WTC11 (cell line): ENCODE data around the gene NRDC.

ENCODE experiments used
- ETV6 ChIP-seq: sonication (generic); formaldehyde crosslinking; IDR thresholded peaks from 2 replicates; pipeline ENCODE4 v1.8.1; 2022; ENCODE audit warnings: mild to moderate bottlenecking, missing genetic modification reagents
- MYBL2 ChIP-seq: sonication (generic); formaldehyde crosslinking; IDR thresholded peaks from 2 replicates; pipeline ENCODE4 v1.8.1; 2023; ENCODE audit warnings: mild to moderate bottlenecking, moderate library complexity, missing genetic modification reagents
- PRRX2 ChIP-seq: fragments of 250-450 bp; sonication (Bioruptor Pico); IDR thresholded peaks from 2 replicates; pipeline ENCODE4 v1.8.0; 2021; ENCODE audit warnings: mild to moderate bottlenecking
- SP1 ChIP-seq: sonication (generic); formaldehyde crosslinking; conservative IDR thresholded peaks from 2 replicates; pipeline ENCODE4 v1.8.1; 2022; ENCODE audit warnings: missing genetic modification reagents
- TF ChIP-seq, protein P1 (sequence below): fragments of 200-600 bp; IDR thresholded peaks from 2 replicates; pipeline ENCODE4 v1.8.0; 2022; ENCODE audit warnings: antibody characterized with exemption
- TF ChIP-seq, protein P2 (sequence below): sonication (generic); formaldehyde crosslinking; IDR thresholded peaks from 2 replicates; pipeline ENCODE4 v1.8.0; 2023; ENCODE audit warnings: missing genetic modification reagents, mild to moderate bottlenecking, borderline replicate concordance

DNA sequence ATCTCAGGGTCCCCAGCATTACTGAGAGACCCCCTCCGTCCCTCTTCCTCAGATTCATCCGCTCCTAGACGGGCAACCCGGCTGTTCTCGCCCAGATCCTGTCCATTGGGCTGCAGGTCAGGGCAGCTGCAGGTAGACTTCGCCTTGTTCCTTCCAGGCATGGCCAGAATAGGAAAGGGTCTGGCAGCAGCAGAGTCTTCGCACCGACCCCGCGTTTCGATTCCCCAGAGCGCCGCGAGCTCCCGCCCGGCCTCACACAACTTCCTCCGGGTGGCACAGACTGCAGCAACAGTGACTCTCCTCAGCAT lies 265 bp downstream of the NRDC start:
- TF ChIP-seq, protein P1, sequence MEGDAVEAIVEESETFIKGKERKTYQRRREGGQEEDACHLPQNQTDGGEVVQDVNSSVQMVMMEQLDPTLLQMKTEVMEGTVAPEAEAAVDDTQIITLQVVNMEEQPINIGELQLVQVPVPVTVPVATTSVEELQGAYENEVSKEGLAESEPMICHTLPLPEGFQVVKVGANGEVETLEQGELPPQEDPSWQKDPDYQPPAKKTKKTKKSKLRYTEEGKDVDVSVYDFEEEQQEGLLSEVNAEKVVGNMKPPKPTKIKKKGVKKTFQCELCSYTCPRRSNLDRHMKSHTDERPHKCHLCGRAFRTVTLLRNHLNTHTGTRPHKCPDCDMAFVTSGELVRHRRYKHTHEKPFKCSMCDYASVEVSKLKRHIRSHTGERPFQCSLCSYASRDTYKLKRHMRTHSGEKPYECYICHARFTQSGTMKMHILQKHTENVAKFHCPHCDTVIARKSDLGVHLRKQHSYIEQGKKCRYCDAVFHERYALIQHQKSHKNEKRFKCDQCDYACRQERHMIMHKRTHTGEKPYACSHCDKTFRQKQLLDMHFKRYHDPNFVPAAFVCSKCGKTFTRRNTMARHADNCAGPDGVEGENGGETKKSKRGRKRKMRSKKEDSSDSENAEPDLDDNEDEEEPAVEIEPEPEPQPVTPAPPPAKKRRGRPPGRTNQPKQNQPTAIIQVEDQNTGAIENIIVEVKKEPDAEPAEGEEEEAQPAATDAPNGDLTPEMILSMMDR, result no peak
- no peak for TF ChIP-seq SP1
- no peak for TF ChIP-seq MYBL2 (CRISPR knock-in tag)
- no peak for TF ChIP-seq PRRX2 (CRISPR knock-in tag)
- TF ChIP-seq ETV6 (CRISPR knock-in tag), result no peak
- TF ChIP-seq, protein P2, sequence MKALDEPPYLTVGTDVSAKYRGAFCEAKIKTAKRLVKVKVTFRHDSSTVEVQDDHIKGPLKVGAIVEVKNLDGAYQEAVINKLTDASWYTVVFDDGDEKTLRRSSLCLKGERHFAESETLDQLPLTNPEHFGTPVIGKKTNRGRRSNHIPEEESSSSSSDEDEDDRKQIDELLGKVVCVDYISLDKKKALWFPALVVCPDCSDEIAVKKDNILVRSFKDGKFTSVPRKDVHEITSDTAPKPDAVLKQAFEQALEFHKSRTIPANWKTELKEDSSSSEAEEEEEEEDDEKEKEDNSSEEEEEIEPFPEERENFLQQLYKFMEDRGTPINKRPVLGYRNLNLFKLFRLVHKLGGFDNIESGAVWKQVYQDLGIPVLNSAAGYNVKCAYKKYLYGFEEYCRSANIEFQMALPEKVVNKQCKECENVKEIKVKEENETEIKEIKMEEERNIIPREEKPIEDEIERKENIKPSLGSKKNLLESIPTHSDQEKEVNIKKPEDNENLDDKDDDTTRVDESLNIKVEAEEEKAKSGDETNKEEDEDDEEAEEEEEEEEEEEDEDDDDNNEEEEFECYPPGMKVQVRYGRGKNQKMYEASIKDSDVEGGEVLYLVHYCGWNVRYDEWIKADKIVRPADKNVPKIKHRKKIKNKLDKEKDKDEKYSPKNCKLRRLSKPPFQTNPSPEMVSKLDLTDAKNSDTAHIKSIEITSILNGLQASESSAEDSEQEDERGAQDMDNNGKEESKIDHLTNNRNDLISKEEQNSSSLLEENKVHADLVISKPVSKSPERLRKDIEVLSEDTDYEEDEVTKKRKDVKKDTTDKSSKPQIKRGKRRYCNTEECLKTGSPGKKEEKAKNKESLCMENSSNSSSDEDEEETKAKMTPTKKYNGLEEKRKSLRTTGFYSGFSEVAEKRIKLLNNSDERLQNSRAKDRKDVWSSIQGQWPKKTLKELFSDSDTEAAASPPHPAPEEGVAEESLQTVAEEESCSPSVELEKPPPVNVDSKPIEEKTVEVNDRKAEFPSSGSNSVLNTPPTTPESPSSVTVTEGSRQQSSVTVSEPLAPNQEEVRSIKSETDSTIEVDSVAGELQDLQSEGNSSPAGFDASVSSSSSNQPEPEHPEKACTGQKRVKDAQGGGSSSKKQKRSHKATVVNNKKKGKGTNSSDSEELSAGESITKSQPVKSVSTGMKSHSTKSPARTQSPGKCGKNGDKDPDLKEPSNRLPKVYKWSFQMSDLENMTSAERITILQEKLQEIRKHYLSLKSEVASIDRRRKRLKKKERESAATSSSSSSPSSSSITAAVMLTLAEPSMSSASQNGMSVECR, result no peak
